Panc1 (cell line): ENCODE results near the gene CRYAB. TPM values are rescaled to one million over a fixed set of nuclear protein-coding genes. Genes with fewer than 3 reads are reported as not detected.

ENCODE experiments used
- ATAC-seq: fragments of 200-7000 bp; cut with Tn5 transposase; 2 replicates; pipeline ENCODE4 v1.9.1; 2020; ENCODE audit warnings: mild to moderate bottlenecking, moderate library complexity
- BruUV-seq: library from RNA; stranded (reverse); fragments of 400-500 nt; replicated peaks from 2 replicates; lab custom pipeline; 2021; lab: Mats Ljungman, UMichigan
- CTCF ChIA-PET: fragments of 300-600 bp; sonication (Branson Sonifier 250); formaldehyde crosslinking; loops from one replicate; lab custom pipeline; 2022; ENCODE audit warnings: antibody characterized with exemption; lab: Charles Lee
- POLR2A ChIA-PET: fragments of 300-600 bp; sonication (Branson Sonifier 250); formaldehyde crosslinking; loops from one replicate; lab custom pipeline; 2022; ENCODE audit warnings: antibody characterized with exemption; lab: Charles Lee
- DNase-seq: peaks from one replicate; pipeline ENCODE4 v3.0.0-alpha.2; 2010; ENCODE audit warnings: low read depth, low spot score
- H3K27ac ChIP-seq: 2 replicates; pipeline ENCODE4 v1.5.1; 2011; ENCODE audit warnings: mild to moderate bottlenecking, low read length, inconsistent platforms
- H3K27me3 ChIP-seq: fragments of 200-500 bp; sonication (Bioruptor generic); 2 replicates; pipeline ENCODE4 v1.6.0; 2014; ENCODE audit warnings: low read length, inconsistent platforms; ENCODE audit not compliant: control insufficient read depth, insufficient read depth
- H3K36me3 ChIP-seq: fragments of 200-500 bp; sonication (Bioruptor generic); 2 replicates; pipeline ENCODE4 v1.5.1; 2014; ENCODE audit warnings: inconsistent platforms, mild to moderate bottlenecking, low read length, moderate library complexity; ENCODE audit not compliant: control insufficient read depth, insufficient read depth
- H3K4me1 ChIP-seq: 2 replicates; pipeline ENCODE4 v1.5.1; 2011; ENCODE audit warnings: inconsistent platforms, mild to moderate bottlenecking, low read length, moderate library complexity; ENCODE audit not compliant: control insufficient read depth, insufficient read depth
- H3K4me3 ChIP-seq, 2 experiments: 2 replicates each; pipeline ENCODE4 v1.5.1; 2011 to 2012; ENCODE audit warnings: low read depth in 2 of 2, low read length in 2 of 2, mild to moderate bottlenecking in 2 of 2, inconsistent platforms in 1 of 2, moderate library complexity in 1 of 2
- H3K9me3 ChIP-seq: fragments of 200-500 bp; sonication (Bioruptor generic); 2 replicates; pipeline ENCODE4 v1.5.1; 2014; ENCODE audit warnings: low read depth, mild to moderate bottlenecking, inconsistent platforms, low read length, moderate library complexity; ENCODE audit not compliant: control insufficient read depth, insufficient read depth
- POLR2AphosphoS5 ChIP-seq: IDR thresholded peaks from 2 replicates; pipeline ENCODE4 v1.6.1; 2012; ENCODE audit warnings: mild to moderate bottlenecking, low read depth, low read length, moderate library complexity
- SIN3A ChIP-seq: IDR thresholded peaks from 2 replicates; pipeline ENCODE4 v1.6.1; 2012; ENCODE audit warnings: low read depth, mild to moderate bottlenecking, low read length, moderate library complexity, borderline replicate concordance; ENCODE audit not compliant: insufficient read depth
- TCF7L2 ChIP-seq: IDR thresholded peaks from 2 replicates; pipeline ENCODE4 v1.6.1; 2011; ENCODE audit warnings: mild to moderate bottlenecking, low read depth, low read length, inconsistent platforms
- in situ Hi-C: cut with HindIII; loops from 2 replicates; pipeline ENCODE4 v1.10.0; 2016; ENCODE audit warnings: low sequenced_read_pairs, low pct_unique_long_range_greater_than_20kb
- intact Hi-C: fragments of 100-400 bp; cut with micrococcal nuclease; formaldehyde crosslinking; loops from one replicate; pipeline ENCODE4 v1.10.0; 2022; ENCODE audit not compliant: unreplicated experiment
- total RNA-seq: library from RNA; stranded (reverse); gene quantifications from one replicate; pipeline ENCODE4 v1.2.1, GENCODE V29; 2021; ENCODE audit not compliant: unreplicated experiment
- TF ChIP-seq, protein P1 (sequence below): fragments of 450-650 bp; IDR thresholded peaks from 2 replicates; pipeline ENCODE4 v1.5.1; 2017; ENCODE audit warnings: mild to moderate bottlenecking
- TF ChIP-seq, protein P2 (sequence below), 2 experiments: IDR thresholded peaks; 2 replicates each; pipeline ENCODE4 v1.6.1; 2011 to 2012; ENCODE audit warnings: low read depth in 2 of 2, control low read depth in 1 of 2, low read length in 1 of 2, mild to moderate bottlenecking in 1 of 2, moderate library complexity in 1 of 2; ENCODE audit not compliant: insufficient read depth in 1 of 2

Gene CRYAB
- total RNA-seq, 1 experiment from 2014 or later: 0.59 TPM

DNA sequence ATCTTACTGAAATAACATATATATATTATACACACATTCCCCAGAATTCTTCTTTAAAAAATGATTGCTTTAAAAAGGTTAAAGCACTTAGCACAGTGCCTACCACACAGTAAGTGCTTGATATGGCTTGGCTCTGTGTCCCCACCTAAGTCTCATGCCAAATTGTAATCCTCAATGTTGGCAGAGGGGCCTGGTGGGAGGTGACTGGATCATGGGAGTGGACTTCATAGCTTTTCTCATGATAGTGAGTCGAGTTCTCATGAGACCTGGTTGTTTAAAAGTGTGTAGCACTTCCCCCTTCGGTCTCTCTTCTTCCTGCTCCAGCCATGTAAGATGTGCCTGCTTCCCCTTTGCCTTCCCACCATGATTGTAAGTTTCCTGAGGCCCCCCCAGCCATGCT lies 6.2 kb downstream of the CRYAB start:
- ChIA-PET POLR2A (no interaction called here), CTCF (interaction anchor here (0.6 kb wide), 1 partner anchor 605 kb away, joined by 3 read pairs; no protein-coding TSS in a partner anchor)
- ATAC-seq (no peak), DNase-seq (no peak)
- H3K4me3 ChIP-seq: no peak overlapping the region
- no peaks in the 10 kb centered on the region for H3K36me3 ChIP-seq
- no peaks in the 10 kb centered on the region for H3K9me3 ChIP-seq
- intact Hi-C loops: no loop called here
- TF ChIP-seq, protein P1, sequence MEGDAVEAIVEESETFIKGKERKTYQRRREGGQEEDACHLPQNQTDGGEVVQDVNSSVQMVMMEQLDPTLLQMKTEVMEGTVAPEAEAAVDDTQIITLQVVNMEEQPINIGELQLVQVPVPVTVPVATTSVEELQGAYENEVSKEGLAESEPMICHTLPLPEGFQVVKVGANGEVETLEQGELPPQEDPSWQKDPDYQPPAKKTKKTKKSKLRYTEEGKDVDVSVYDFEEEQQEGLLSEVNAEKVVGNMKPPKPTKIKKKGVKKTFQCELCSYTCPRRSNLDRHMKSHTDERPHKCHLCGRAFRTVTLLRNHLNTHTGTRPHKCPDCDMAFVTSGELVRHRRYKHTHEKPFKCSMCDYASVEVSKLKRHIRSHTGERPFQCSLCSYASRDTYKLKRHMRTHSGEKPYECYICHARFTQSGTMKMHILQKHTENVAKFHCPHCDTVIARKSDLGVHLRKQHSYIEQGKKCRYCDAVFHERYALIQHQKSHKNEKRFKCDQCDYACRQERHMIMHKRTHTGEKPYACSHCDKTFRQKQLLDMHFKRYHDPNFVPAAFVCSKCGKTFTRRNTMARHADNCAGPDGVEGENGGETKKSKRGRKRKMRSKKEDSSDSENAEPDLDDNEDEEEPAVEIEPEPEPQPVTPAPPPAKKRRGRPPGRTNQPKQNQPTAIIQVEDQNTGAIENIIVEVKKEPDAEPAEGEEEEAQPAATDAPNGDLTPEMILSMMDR: no peak
- TF ChIP-seq TCF7L2 (no peak), POLR2AphosphoS5 (no peak), SIN3A (no peak)
- TF ChIP-seq, protein P2, sequence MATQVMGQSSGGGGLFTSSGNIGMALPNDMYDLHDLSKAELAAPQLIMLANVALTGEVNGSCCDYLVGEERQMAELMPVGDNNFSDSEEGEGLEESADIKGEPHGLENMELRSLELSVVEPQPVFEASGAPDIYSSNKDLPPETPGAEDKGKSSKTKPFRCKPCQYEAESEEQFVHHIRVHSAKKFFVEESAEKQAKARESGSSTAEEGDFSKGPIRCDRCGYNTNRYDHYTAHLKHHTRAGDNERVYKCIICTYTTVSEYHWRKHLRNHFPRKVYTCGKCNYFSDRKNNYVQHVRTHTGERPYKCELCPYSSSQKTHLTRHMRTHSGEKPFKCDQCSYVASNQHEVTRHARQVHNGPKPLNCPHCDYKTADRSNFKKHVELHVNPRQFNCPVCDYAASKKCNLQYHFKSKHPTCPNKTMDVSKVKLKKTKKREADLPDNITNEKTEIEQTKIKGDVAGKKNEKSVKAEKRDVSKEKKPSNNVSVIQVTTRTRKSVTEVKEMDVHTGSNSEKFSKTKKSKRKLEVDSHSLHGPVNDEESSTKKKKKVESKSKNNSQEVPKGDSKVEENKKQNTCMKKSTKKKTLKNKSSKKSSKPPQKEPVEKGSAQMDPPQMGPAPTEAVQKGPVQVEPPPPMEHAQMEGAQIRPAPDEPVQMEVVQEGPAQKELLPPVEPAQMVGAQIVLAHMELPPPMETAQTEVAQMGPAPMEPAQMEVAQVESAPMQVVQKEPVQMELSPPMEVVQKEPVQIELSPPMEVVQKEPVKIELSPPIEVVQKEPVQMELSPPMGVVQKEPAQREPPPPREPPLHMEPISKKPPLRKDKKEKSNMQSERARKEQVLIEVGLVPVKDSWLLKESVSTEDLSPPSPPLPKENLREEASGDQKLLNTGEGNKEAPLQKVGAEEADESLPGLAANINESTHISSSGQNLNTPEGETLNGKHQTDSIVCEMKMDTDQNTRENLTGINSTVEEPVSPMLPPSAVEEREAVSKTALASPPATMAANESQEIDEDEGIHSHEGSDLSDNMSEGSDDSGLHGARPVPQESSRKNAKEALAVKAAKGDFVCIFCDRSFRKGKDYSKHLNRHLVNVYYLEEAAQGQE (IDR thresholded peaks at IDR 0.05; ENCODE audit: insufficient read depth in 1 of 2, low read depth in 2 of 2, low read length in 1 of 2): no peak
- in situ Hi-C loops: no loop called here
- H3K27ac ChIP-seq: no peak overlapping the region
- no TSS peak for BruUV-seq
- H3K4me1 ChIP-seq: no peaks in the 10 kb centered on the region
- H3K27me3 ChIP-seq: peaks cover 7% of the 10 kb centered on the region; the same call in 1 of the 2 replicates

DNA sequence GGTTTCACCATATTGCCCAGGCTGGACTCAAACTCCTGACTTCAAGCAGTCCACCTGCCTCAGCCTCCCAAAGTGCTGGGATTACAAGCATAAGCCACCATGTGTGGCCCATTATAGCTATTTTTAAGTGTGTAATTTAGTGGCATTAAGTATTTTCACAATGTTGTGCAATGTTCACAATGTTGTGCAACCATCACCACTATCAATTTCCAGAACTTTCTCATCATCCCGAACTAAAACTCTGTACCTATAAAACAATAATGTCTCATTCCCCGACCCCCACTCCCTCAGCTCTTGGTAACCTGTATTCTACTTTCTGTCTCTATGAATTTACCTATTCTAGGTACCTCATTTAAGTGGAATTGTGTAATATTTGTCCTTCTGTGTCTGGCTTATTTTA lies 24.7 kb downstream of the CRYAB start:
- no peaks in the 10 kb centered on the region for H3K27me3 ChIP-seq
- in situ Hi-C loops: no loop called here
- CTCF ChIA-PET: interaction anchor here (0.6 kb wide), 1 partner anchor 217 kb away, joined by 3 read pairs; no protein-coding TSS in a partner anchor

More for the DNA sequence above, 24.7 kb downstream of the CRYAB start:
- ATAC-seq (no peak), DNase-seq (no peak)
- no peaks in the 10 kb centered on the region for H3K4me1 ChIP-seq
- no peak overlapping the region for H3K27ac ChIP-seq
- POLR2A ChIA-PET: no interaction called here
- H3K4me3 ChIP-seq: no peak overlapping the region
- H3K36me3 ChIP-seq: no peaks in the 10 kb centered on the region
- no peaks in the 10 kb centered on the region for H3K9me3 ChIP-seq
- TF ChIP-seq POLR2AphosphoS5 (no peak), SIN3A (no peak), TCF7L2 (no peak)
- TF ChIP-seq, protein P2 (IDR thresholded peaks at IDR 0.05; ENCODE audit: insufficient read depth in 1 of 2, low read depth in 2 of 2, low read length in 1 of 2): no peak
- TF ChIP-seq, protein P1: no peak
- intact Hi-C loops: no loop called here
- BruUV-seq: no TSS peak
